Activated CD4-positive, alpha-beta T cell treated with anti-CD3 and anti-CD28 coated beads, Interleukin-2, amount 50 U/mL, for 48 hours (primary cell): ENCODE measurements around the gene PHYKPL.

Experiments used
- DNase-seq, 2 experiments: peaks; one replicate each; pipeline ENCODE4 v3.0.0-alpha.2; 2020

PHYKPL gene

GRCh38 chr5:178182158-178182876 is 50.3 kb downstream of the PHYKPL start:
- DNase-seq = no peak

GRCh38 chr5:178180141-178180863 is 52.3 kb downstream of the PHYKPL start:
- no peak for DNase-seq

- DNase-seq = no peak
Measured at GRCh38 chr5:178177569-178177968, 55.0 kb downstream of the PHYKPL start.

GRCh38 chr5:178176791-178177190 is 55.8 kb downstream of the PHYKPL start:
- DNase-seq = no peak

- DNase-seq = no peak
Measured at GRCh38 chr5:178174456-178174855, 58.1 kb downstream of the PHYKPL start.

- DNase-seq = no peak
Measured at GRCh38 chr5:178170455-178170854, 62.1 kb downstream of the PHYKPL start.

- DNase-seq = no peak
Measured at GRCh38 chr5:178165581-178165980, 67.0 kb downstream of the PHYKPL start.

- DNase-seq = peak; percentile 96 to 97
Measured at GRCh38 chr5:178163772-178164735, 68.5 kb downstream of the PHYKPL start.

- no peak for DNase-seq
Measured at GRCh38 chr5:178162481-178162880, 70.1 kb downstream of the PHYKPL start.

GRCh38 chr5:178160176-178160575 is 72.4 kb downstream of the PHYKPL start:
- DNase-seq = no peak
